Cardiac muscle cell (in vitro differentiated cells and primary cell): ENCODE results near the gene MED25. TPM values are rescaled to one million over a fixed set of nuclear protein-coding genes. Genes with fewer than 3 reads are reported as not detected.

Experiments used
- DNase-seq, 2 donors: peaks; one replicate each; pipeline versions ENCODE4 v3.0.0 to v3.0.0-alpha.2; 2010 to 2017; ENCODE audit warnings: low read depth in 1 of 2, low spot score in 1 of 2
- H3K27ac ChIP-seq: fragments of 200-600 bp; sonication (generic); 2 replicates; pipeline ENCODE4 v1.5.1; 2016
- H3K27me3 ChIP-seq: fragments of 200-600 bp; sonication (generic); 2 replicates; pipeline ENCODE4 v1.6.0; 2016; ENCODE audit warnings: control low read depth
- H3K36me3 ChIP-seq: fragments of 200-600 bp; sonication (generic); 2 replicates; pipeline ENCODE4 v1.5.1; 2016; ENCODE audit warnings: control low read depth
- H3K4me1 ChIP-seq: fragments of 200-600 bp; sonication (generic); 2 replicates; pipeline ENCODE4 v1.8.1; 2017; ENCODE audit warnings: low read depth, mild to moderate bottlenecking, mixed run types
- H3K4me3 ChIP-seq: fragments of 200-600 bp; sonication (generic); 2 replicates; pipeline ENCODE4 v1.5.1; 2016; ENCODE audit warnings: mild to moderate bottlenecking
- H3K9me3 ChIP-seq: fragments of 200-600 bp; sonication (generic); 2 replicates; pipeline ENCODE4 v1.5.1; 2017; ENCODE audit warnings: low read depth, mild to moderate bottlenecking, control low read depth
- polyA plus RNA-seq: library from polyadenylated mRNA; unstranded; fragments of >200 nt; fragmentation: Nextera tagmentation; extraction: Ambion mirVana; gene quantifications from 2 replicates; pipeline ENCODE4 v1.2.1, GENCODE V29; 2016
- total RNA-seq: library from RNA; depleted of rRNA; stranded (reverse); fragments of >200 nt; gene quantifications from 2 replicates; pipeline ENCODE4 v1.2.3, GENCODE V29; 2016
- TF ChIP-seq, protein P1 (sequence below): IDR thresholded peaks from 2 replicates; pipeline ENCODE4 v1.5.1; 2012; ENCODE audit warnings: low read depth, mild to moderate bottlenecking, low read length

MED25 gene
- total and polyA plus RNA-seq, 2 experiments from 2014 or later = 69.9 to 83.7 TPM

DNA sequence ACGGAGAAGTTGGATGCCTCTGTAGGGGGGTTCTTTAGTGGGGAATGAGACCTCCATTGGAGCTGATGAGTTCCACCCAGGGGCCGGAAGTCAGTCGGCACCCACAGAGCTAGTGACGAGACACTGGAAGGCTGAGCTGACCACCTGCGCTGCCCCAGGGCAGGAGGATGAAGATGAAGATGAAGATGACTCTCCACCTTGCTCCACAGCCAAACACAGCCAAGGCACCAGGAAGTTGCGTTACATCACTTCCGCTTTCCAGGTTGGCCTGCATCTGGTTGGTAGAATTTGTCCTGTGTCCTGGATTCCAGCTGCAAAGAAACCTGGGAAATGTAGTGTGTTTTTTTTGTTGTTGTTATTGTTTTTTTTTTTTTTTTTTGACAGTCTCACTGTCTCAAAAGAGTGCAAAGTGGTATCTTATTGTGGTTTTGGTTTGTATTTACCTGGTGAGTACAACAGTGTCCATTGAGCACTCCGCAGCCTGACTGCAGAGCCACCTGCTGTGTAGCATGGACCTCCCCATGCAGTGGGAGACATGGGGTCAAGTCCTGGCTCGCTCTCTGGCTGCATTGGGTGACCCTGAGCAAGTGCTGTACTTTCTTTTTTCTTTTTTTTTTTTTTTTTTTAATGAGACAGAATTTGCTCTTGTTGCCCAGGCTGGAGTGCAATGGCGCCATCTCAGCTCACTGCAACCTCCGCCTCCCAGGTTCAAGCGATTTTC lies 61.3 kb downstream of the MED25 start:
- H3K27me3 ChIP-seq = no peaks in the 10 kb centered on the region
- H3K27ac ChIP-seq = no peak overlapping the region
- peaks cover 32% of the 10 kb centered on the region for H3K36me3 ChIP-seq
- TF ChIP-seq, protein P1, sequence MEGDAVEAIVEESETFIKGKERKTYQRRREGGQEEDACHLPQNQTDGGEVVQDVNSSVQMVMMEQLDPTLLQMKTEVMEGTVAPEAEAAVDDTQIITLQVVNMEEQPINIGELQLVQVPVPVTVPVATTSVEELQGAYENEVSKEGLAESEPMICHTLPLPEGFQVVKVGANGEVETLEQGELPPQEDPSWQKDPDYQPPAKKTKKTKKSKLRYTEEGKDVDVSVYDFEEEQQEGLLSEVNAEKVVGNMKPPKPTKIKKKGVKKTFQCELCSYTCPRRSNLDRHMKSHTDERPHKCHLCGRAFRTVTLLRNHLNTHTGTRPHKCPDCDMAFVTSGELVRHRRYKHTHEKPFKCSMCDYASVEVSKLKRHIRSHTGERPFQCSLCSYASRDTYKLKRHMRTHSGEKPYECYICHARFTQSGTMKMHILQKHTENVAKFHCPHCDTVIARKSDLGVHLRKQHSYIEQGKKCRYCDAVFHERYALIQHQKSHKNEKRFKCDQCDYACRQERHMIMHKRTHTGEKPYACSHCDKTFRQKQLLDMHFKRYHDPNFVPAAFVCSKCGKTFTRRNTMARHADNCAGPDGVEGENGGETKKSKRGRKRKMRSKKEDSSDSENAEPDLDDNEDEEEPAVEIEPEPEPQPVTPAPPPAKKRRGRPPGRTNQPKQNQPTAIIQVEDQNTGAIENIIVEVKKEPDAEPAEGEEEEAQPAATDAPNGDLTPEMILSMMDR = no peak
- H3K4me1 ChIP-seq = no peaks in the 10 kb centered on the region
- DNase-seq = no peak
- H3K9me3 ChIP-seq = no peaks in the 10 kb centered on the region
- H3K4me3 ChIP-seq = no peak overlapping the region

DNA sequence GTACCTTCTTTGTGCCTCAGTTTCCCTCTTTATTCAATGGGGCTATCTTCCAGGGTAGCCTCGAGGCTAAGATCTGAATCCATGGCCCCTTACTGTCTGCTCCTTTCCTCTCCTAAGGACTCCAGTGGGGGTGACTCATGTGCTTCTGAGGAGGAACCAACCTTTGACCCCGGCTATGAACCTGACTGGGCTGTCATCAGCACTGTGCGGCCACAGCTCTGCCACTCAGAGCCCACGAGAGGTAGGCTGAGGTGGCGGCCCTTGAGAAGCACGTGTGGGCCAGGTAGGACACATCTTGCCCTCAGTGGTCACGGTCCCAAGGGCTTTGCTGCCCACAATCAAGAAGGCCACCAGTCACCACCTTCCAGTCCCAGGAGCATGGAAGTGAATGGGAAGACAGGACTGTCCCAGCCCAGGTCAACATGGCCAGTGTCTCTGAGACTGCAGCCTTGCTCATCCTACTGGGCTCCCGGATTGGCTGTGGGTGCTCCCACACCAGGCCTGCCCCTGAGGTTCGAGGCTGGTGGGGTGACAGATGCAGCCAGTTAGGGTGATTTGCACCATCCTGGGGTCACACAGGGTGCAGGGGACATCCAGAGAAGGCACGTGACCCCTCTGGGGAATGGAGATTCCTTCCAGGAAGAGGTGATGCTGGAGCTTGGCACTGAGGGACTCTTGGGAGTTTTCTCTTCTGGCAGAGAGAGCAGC lies 62.2 kb downstream of the MED25 start:
- DNase-seq = no peak
- no peak overlapping the region for H3K4me3 ChIP-seq
- no peaks in the 10 kb centered on the region for H3K9me3 ChIP-seq
- TF ChIP-seq, protein P1 = no peak
- no peaks in the 10 kb centered on the region for H3K4me1 ChIP-seq
- H3K27ac ChIP-seq = no peak overlapping the region
- H3K36me3 ChIP-seq = peaks cover 37% of the 10 kb centered on the region
- H3K27me3 ChIP-seq = no peaks in the 10 kb centered on the region

DNA sequence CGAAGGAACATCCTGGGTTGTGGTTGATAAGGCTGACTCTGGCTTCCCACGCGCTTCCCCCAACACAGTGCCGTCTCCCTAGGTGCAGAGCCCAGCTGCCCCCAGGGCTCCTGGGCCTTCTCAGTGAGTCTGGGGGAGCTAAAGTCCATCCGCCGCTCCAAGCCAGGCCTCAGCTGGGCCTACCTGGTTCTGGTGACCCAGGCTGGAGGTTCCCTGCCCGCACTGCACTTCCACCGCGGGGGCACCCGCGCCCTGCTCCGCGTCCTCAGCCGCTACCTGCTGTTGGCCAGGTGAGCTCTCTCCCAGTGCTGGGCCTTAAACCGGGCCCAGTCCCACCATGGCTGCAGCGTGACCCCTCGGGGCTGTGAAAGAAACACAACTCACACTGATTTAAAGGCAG lies 63.1 kb downstream of the MED25 start:
- H3K36me3 ChIP-seq = peaks cover 37% of the 10 kb centered on the region
- no peak overlapping the region for H3K4me3 ChIP-seq
- H3K4me1 ChIP-seq = no peaks in the 10 kb centered on the region
- TF ChIP-seq, protein P1 = no peak
- H3K27ac ChIP-seq = no peak overlapping the region
- DNase-seq = no peak
- H3K9me3 ChIP-seq = no peaks in the 10 kb centered on the region
- no peaks in the 10 kb centered on the region for H3K27me3 ChIP-seq

DNA sequence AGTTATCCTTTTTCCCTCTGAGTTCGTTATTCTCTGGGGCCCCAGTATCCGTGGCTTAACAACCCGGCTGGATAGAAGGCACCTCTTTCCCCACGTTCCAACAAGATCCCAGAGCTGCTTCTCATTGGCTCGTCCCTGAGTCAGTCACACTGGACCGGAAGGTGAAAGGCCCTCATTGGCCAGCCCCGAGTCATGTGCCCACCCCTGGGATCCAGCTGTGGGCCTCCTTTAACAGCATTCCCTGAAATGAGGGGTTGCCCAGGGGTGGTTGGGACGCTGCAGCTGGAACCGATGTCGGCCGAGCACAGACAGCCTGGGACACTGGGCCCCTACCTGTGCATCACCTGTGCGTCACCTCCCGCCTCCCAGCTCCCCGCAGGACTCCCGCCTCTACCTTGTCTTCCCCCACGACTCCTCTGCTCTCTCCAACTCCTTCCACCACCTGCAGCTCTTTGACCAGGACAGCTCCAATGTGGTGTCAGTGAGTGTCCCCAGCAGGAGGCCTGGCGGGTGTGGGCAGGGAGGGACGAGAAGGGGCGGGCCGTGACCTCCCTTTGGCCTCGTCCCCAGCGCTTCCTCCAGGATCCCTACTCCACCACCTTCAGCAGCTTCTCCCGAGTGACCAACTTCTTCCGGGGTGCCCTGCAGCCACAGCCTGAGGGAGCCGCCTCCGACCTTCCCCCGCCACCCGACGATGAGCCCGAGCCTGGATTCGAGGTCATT lies 63.7 kb downstream of the MED25 start:
- DNase-seq = no peak
- Histone ChIP-seq H3K27me3 (no peaks in the 10 kb centered on the region), H3K9me3 (no peaks in the 10 kb centered on the region), H3K4me1 (no peaks in the 10 kb centered on the region), H3K36me3 (peaks cover 37% of the 10 kb centered on the region), H3K4me3 (no peak overlapping the region), H3K27ac (no peak overlapping the region)
- TF ChIP-seq, protein P1 = no peak

DNA sequence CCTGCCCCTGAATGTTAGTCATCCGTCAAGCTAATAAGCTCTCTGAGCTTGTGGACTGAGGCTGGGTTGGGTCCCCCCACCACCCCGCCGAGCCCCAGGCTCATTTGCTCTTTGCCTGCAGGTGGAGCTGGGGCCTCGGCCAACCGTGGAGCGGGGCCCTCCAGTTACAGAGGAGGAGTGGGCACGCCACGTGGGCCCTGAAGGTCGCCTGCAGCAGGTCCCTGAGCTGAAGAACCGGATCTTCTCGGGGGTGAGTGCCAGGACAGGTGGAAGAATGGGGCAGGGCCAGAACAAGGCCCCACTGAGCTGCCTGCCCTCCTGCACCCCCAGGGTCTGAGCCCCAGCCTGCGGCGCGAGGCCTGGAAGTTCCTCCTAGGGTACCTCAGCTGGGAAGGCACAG lies 64.6 kb downstream of the MED25 start:
- no peak overlapping the region for H3K4me3 ChIP-seq
- TF ChIP-seq, protein P1 = no peak
- H3K27ac ChIP-seq = no peak overlapping the region
- H3K4me1 ChIP-seq = no peaks in the 10 kb centered on the region
- H3K9me3 ChIP-seq = no peaks in the 10 kb centered on the region
- no peaks in the 10 kb centered on the region for H3K27me3 ChIP-seq
- H3K36me3 ChIP-seq = peaks cover 37% of the 10 kb centered on the region
- no peak for DNase-seq
